ENCODE measurements around the gene GNAS. TPM values are rescaled to one million over a fixed set of nuclear protein-coding genes. Genes with fewer than 3 reads are reported as not detected.

Gene GNAS
- total RNA-seq, 8 experiments from 2014 or later, result 567 to 1,051 (median 853) TPM

DNA sequence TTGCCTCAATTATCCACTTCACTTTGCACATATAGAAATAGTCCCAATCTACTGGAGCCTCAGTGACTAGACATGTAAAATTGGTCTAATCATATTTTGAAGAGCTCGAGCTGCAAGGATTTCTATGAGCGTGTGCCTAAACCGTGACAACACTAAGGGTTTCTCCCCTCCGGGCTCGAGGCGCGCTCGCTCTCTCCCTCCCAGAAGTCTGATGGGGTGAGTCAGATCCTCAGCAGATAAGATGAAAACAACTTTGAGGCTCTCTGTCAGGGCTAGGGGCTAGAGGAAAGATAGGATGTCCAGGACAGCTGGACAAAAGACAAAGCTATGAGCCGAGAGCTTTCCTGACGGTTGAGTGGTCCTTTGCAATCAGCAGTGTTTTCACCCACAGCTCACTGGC is 18.6 kb upstream of the GNAS start:
- H3K4me1 ChIP-seq (replicated peaks in 1 of 2), result peaks cover 0 to 7% of the 10 kb centered on the region in 2 donors
- in situ Hi-C loops (cut with MboI; ENCODE audit: low pct_unique_long_range_greater_than_20kb in 2 of 9, low sequenced_read_pairs in 9 of 9, unreplicated experiment in 9 of 9), result loop anchor here in 5 of 9 experiments (25.0 kb wide), 3 partner anchors 147 to 597 kb away; partner anchors contain the start of genes ANKRD60 (in 3 of the 5) and NPEPL1 (in 1 of the 5)

GRCh38 chr20:58835231-58835630 is 17.3 kb upstream of the GNAS start:
- in situ Hi-C loops (cut with MboI; ENCODE audit: low pct_unique_long_range_greater_than_20kb in 2 of 9, low sequenced_read_pairs in 9 of 9, unreplicated experiment in 9 of 9), result loop anchor here in 5 of 9 experiments (25.0 kb wide), 3 partner anchors 148 to 598 kb away; partner anchors contain the start of genes ANKRD60 (in 3 of the 5) and NPEPL1 (in 1 of the 5)
- H3K4me1 ChIP-seq (replicated peaks in 1 of 2), result peaks cover 0 to 10% of the 10 kb centered on the region in 2 donors
- no peak overlapping the region for H3K4me3 ChIP-seq
- no peak for ATAC-seq (replicated peaks in 6 of 8)
- no peak overlapping the region for H3K27ac ChIP-seq
- 0 to 100% (median 58%) methylated on average over 1 to 2 of the region's 2 CpGs; no CpG with 5 or more reads in 4 of the 10 experiments for WGBS, 10 experiments

More for the DNA sequence above, 18.6 kb upstream of the GNAS start:
- Histone ChIP-seq H3K4me3 (no peak overlapping the region), H3K27ac (no peak overlapping the region)
- 80 to 100% (median 99%) methylated on average over 1 to 10 of the region's 10 CpGs; no CpG with 5 or more reads in 5 of the 10 experiments for WGBS, 10 experiments
- no peak for ATAC-seq (replicated peaks in 6 of 8)

GRCh38 chr20:58836616-58837204 is 15.8 kb upstream of the GNAS start:
- peak in 4 of 8 experiments; percentile 11 to 74 (median 45) for ATAC-seq (replicated peaks in 6 of 8)

DNA sequence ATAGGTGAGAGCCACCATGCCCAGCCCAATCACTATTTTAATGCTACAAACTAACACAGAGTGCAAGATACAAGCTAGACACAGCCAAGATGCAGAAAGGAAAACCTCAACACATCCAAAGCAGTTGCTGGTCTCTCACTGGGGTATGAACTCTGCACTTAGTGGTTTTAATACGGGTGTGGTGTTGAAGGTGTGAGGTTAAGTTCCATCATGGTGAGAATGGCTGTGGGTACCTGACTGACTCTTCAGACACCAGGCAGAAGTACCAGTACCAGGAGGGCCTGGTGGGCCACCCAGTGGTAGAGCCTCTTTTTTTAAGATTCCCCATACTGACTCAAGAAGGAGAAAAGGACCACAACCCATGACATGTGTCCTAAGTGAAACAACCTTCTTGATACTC is 14.8 kb upstream of the GNAS start:
- no peak overlapping the region for H3K4me3 ChIP-seq
- no peak for ATAC-seq (replicated peaks in 6 of 8)
- WGBS, 10 experiments, result 33 to 100% (median 100%) methylated on average over 1 of the region's 1 CpG; no CpG with 5 or more reads in 5 of the 10 experiments
- H3K4me1 ChIP-seq (replicated peaks in 1 of 2), result peaks cover 0 to 10% of the 10 kb centered on the region in 2 donors
- no peak overlapping the region for H3K27ac ChIP-seq
- in situ Hi-C loops (cut with MboI; ENCODE audit: low pct_unique_long_range_greater_than_20kb in 2 of 9, low sequenced_read_pairs in 9 of 9, unreplicated experiment in 9 of 9), result loop anchor here in 5 of 9 experiments (25.0 kb wide), 3 partner anchors 150 to 600 kb away; partner anchors contain the start of genes ANKRD60 (in 3 of the 5) and NPEPL1 (in 1 of the 5)

More at GRCh38 chr20:58836616-58837204, 15.8 kb upstream of the GNAS start:
- Histone ChIP-seq H3K4me3 (no peak overlapping the region), H3K27ac (no peak overlapping the region), H3K4me1 (replicated peaks in 1 of 2) (peaks cover 0 to 10% of the 10 kb centered on the region in 2 donors)
- in situ Hi-C loops (cut with MboI; ENCODE audit: low pct_unique_long_range_greater_than_20kb in 2 of 9, low sequenced_read_pairs in 9 of 9, unreplicated experiment in 9 of 9), result loop anchor here in 5 of 9 experiments (25.0 kb wide), 3 partner anchors 149 to 599 kb away; partner anchors contain the start of genes ANKRD60 (in 3 of the 5) and NPEPL1 (in 1 of the 5)
- 0 to 83% (median 60%) methylated on average over 1 to 10 of the region's 10 CpGs; no CpG with 5 or more reads in 1 of the 10 experiments for WGBS, 10 experiments

- in situ Hi-C loops (cut with MboI; ENCODE audit: low pct_unique_long_range_greater_than_20kb in 2 of 9, low sequenced_read_pairs in 9 of 9, unreplicated experiment in 9 of 9), result loop anchor here in 5 of 9 experiments (25.0 kb wide), 3 partner anchors 151 to 601 kb away; partner anchors contain the start of genes ANKRD60 (in 3 of the 5) and NPEPL1 (in 1 of the 5)
- no peak for ATAC-seq (replicated peaks in 6 of 8)
- peaks cover 0 to 10% of the 10 kb centered on the region in 2 donors for H3K4me1 ChIP-seq (replicated peaks in 1 of 2)
- 0 to 100% (median 60%) methylated on average over 1 to 3 of the region's 4 CpGs; no CpG with 5 or more reads in 3 of the 10 experiments for WGBS, 10 experiments
- no peak overlapping the region for H3K27ac ChIP-seq
- H3K4me3 ChIP-seq, result no peak overlapping the region
Observed at GRCh38 chr20:58838174-58838573, 14.3 kb upstream of the GNAS start.

GRCh38 chr20:58839474-58839874 is 13.0 kb upstream of the GNAS start:
- H3K4me3 ChIP-seq, result peak overlapping the region in 4 of 5 donors; percentile 6 to 24 (median 20)
- H3K4me1 ChIP-seq (replicated peaks in 1 of 2), result peaks cover 0 to 10% of the 10 kb centered on the region in 2 donors
- no peak overlapping the region for H3K27ac ChIP-seq
- peak in 7 of 8 experiments; percentile 65 to 88 (median 78) for ATAC-seq (replicated peaks in 6 of 8)
- in situ Hi-C loops (cut with MboI; ENCODE audit: low pct_unique_long_range_greater_than_20kb in 2 of 9, low sequenced_read_pairs in 9 of 9, unreplicated experiment in 9 of 9), result loop anchor here in 5 of 9 experiments (25.0 kb wide), 3 partner anchors 152 to 602 kb away; partner anchors contain the start of genes ANKRD60 (in 3 of the 5) and NPEPL1 (in 1 of the 5)
- 18 to 80% (median 45%) methylated on average over 4 to 7 of the region's 27 CpGs; no CpG with 5 or more reads in 6 of the 10 experiments for WGBS, 10 experiments

DNA sequence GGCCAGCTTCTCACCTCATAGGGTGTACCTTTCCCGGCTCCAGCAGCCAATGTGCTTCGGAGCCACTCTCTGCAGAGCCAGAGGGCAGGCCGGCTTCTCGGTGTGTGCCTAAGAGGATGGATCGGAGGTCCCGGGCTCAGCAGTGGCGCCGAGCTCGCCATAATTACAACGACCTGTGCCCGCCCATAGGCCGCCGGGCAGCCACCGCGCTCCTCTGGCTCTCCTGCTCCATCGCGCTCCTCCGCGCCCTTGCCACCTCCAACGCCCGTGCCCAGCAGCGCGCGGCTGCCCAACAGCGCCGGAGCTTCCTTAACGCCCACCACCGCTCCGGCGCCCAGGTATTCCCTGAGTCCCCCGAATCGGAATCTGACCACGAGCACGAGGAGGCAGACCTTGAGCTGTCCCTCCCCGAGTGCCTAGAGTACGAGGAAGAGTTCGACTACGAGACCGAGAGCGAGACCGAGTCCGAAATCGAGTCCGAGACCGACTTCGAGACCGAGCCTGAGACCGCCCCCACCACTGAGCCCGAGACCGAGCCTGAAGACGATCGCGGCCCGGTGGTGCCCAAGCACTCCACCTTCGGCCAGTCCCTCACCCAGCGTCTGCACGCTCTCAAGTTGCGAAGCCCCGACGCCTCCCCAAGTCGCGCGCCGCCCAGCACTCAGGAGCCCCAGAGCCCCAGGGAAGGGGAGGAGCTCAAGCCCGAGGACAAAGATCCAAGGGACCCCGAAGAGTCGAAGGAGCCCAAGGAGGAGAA is 12.3 kb upstream of the GNAS start:
- H3K27ac ChIP-seq, result no peak overlapping the region
- peaks cover 0 to 10% of the 10 kb centered on the region in 2 donors for H3K4me1 ChIP-seq (replicated peaks in 1 of 2)
- ATAC-seq (replicated peaks in 6 of 8), result peak in 7 of 8 experiments; percentile 16 to 44 (median 25)
- 30 to 71% (median 65%) methylated on average over 1 to 18 of the region's 67 CpGs; no CpG with 5 or more reads in 3 of the 10 experiments for WGBS, 10 experiments
- peak overlapping the region in 3 of 5 donors; percentile 16 to 24 (median 23) for H3K4me3 ChIP-seq
- in situ Hi-C loops (cut with MboI; ENCODE audit: low pct_unique_long_range_greater_than_20kb in 2 of 9, low sequenced_read_pairs in 9 of 9, unreplicated experiment in 9 of 9), result loop anchor here in 5 of 9 experiments (25.0 kb wide), 3 partner anchors 153 to 603 kb away; partner anchors contain the start of genes ANKRD60 (in 3 of the 5) and NPEPL1 (in 1 of the 5)

- peaks cover 0 to 10% of the 10 kb centered on the region in 2 donors for H3K4me1 ChIP-seq (replicated peaks in 1 of 2)
- ATAC-seq (replicated peaks in 6 of 8), result peak in 1 of 8 experiments; percentile 38
- no peak overlapping the region for H3K4me3 ChIP-seq
- H3K27ac ChIP-seq, result no peak overlapping the region
- 32 to 86% (median 58%) methylated on average over 1 to 26 of the region's 51 CpGs; no CpG with 5 or more reads in 1 of the 10 experiments for WGBS, 10 experiments
- in situ Hi-C loops (cut with MboI; ENCODE audit: low pct_unique_long_range_greater_than_20kb in 2 of 9, low sequenced_read_pairs in 9 of 9, unreplicated experiment in 9 of 9), result loop anchor here in 5 of 9 experiments (25.0 kb wide), 3 partner anchors 154 to 604 kb away; partner anchors contain the start of genes ANKRD60 (in 3 of the 5) and NPEPL1 (in 1 of the 5)
Observed at GRCh38 chr20:58840816-58841538, 11.5 kb upstream of the GNAS start.

GRCh38 chr20:58841539-58842264 is 10.8 kb upstream of the GNAS start:
- H3K27ac ChIP-seq, result no peak overlapping the region
- peaks cover 0 to 4% of the 10 kb centered on the region in 2 donors for H3K4me1 ChIP-seq (replicated peaks in 1 of 2)
- peak in 1 of 8 experiments; percentile 29 for ATAC-seq (replicated peaks in 6 of 8)
- no peak overlapping the region for H3K4me3 ChIP-seq
- 33 to 96% (median 46%) methylated on average over 1 to 25 of the region's 58 CpGs; no CpG with 5 or more reads in 2 of the 10 experiments for WGBS, 10 experiments
- in situ Hi-C loops (cut with MboI; ENCODE audit: low pct_unique_long_range_greater_than_20kb in 2 of 9, low sequenced_read_pairs in 9 of 9, unreplicated experiment in 9 of 9), result loop anchor here in 5 of 9 experiments (25.0 kb wide), 3 partner anchors 154 to 604 kb away; partner anchors contain the start of genes ANKRD60 (in 3 of the 5) and NPEPL1 (in 1 of the 5)

GRCh38 chr20:58842276-58842675 is 10.2 kb upstream of the GNAS start:
- Histone ChIP-seq H3K4me1 (replicated peaks in 1 of 2) (peaks cover 0 to 3% of the 10 kb centered on the region in 2 donors), H3K27ac (no peak overlapping the region), H3K4me3 (no peak overlapping the region)
- WGBS, 10 experiments, result 37 to 77% (median 59%) methylated on average over 1 to 19 of the region's 20 CpGs; no CpG with 5 or more reads in 1 of the 10 experiments
- ATAC-seq (replicated peaks in 6 of 8), result no peak
- in situ Hi-C loops (cut with MboI; ENCODE audit: low pct_unique_long_range_greater_than_20kb in 2 of 9, low sequenced_read_pairs in 9 of 9, unreplicated experiment in 9 of 9), result loop anchor here in 5 of 9 experiments (25.0 kb wide), 3 partner anchors 155 to 605 kb away; partner anchors contain the start of genes ANKRD60 (in 3 of the 5) and NPEPL1 (in 1 of the 5)

- Histone ChIP-seq H3K27ac (no peak overlapping the region), H3K4me3 (no peak overlapping the region), H3K4me1 (replicated peaks in 1 of 2) (peaks cover 0 to 3% of the 10 kb centered on the region in 2 donors)
- 12 to 40% methylated on average over 1 to 3 of the region's 6 CpGs; no CpG with 5 or more reads in 8 of the 10 experiments for WGBS, 10 experiments
- no peak for ATAC-seq (replicated peaks in 6 of 8)
- in situ Hi-C loops (cut with MboI; ENCODE audit: low pct_unique_long_range_greater_than_20kb in 2 of 9, low sequenced_read_pairs in 9 of 9, unreplicated experiment in 9 of 9), result loop anchor here in 5 of 9 experiments (25.0 kb wide), 3 partner anchors 156 to 606 kb away; partner anchors contain the start of genes ANKRD60 (in 3 of the 5) and NPEPL1 (in 1 of the 5)
Observed at GRCh38 chr20:58843128-58843556, 9.4 kb upstream of the GNAS start.

Data from motor neuron (in vitro differentiated cells).